LHCN-M2 (cell line): ENCODE data around the gene ZNF607. TPM values are rescaled to one million over a fixed set of nuclear protein-coding genes. Genes with fewer than 3 reads are reported as not detected.

Source experiments
- DNase-seq: peaks from one replicate; pipeline ENCODE4 v3.0.0-alpha.2; 2012; ENCODE audit warnings: low read depth
- total RNA-seq: library from RNA; depleted of rRNA; stranded (reverse); fragments of >200 nt; gene quantifications from 2 replicates; pipeline ENCODE4 v1.2.3, GENCODE V29; 2014; rRNA removed

ZNF607 gene
- total RNA-seq, 1 experiment from 2014 or later, result 6.1 TPM

DNA sequence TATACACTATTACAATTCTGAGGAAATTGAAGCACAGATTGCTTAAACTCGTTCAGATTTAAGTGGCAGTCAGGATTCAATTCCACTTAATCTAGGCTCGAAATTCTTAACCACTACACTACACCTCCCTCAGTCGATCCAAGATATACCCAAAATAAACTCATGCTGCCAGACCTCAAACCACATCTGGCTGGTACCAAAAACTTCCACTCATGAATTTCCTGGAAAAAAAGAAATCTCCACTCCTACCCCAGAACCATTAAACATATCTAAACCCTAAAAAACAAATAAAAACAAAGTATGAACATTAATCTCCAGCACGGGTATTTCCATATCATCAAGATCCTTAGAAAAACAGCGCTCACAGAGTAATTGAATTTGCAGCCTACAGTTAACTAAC lies 65.4 kb downstream of the ZNF607 start:
- DNase-seq, result peak; percentile 8

Other genes with a start within 250 kb of the ZNF607 start
- gene ZNF793, start 212.8 kb downstream of the ZNF607 start, total RNA-seq, result 1.4 and 1.6 TPM in 2 replicates
- gene ZNF571, start 125.0 kb downstream of the ZNF607 start, total RNA-seq, result 2.4 and 3.2 TPM in 2 replicates
- 0.19 and 0.34 TPM in 2 replicates for gene ZNF540, start 124.9 kb downstream of the ZNF607 start, total RNA-seq
- gene ZFP30, start 64.3 kb downstream of the ZNF607 start, total RNA-seq, result 19.1 and 21.3 TPM in 2 replicates
- 6.9 and 7.5 TPM in 2 replicates for gene ZNF573, start 59.8 kb upstream of the ZNF607 start, total RNA-seq
- gene WDR87, start 186.8 kb upstream of the ZNF607 start, total RNA-seq, result not detected in 2 replicates
- 30.4 and 32.8 TPM in 2 replicates for gene SIPA1L3, start 187.4 kb upstream of the ZNF607 start, total RNA-seq